HG02970 (cell line): Measurements from ENCODE around the gene CCDC159.
"Not testable (repeated sequence)": the region's sequence is repeated elsewhere in the genome, so short reads cannot be mapped to it uniquely, and the experiment has no call there.

ENCODE experiments used
- ATAC-seq: cut with Tn5 transposase; IDR thresholded peaks from one replicate; pipeline ENCODE4 v1.9.1; 2021; ENCODE audit warnings: mild to moderate bottlenecking, moderate library complexity, moderate number of reproducible peaks; ENCODE audit not compliant: unreplicated experiment, low FRiP score

The CCDC159 gene

DNA sequence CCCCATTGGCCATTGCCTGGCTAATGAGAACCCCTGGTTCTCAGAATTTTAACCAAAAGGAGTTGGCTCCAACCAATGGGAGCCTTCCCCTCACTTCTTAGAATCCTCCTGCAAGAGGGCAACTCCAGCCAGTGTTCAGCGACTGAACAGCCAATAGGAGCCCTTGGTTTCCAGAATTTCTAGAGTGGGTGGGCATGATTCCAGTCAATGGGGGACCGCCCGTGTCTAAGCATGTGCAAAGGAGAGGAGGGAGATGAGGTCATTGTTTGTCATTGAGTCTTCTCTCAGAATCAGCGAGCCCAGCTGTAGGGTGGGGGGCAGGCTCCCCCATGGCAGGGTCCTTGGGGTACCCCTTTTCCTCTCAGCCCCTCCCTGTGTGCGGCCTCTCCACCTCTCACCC lies 18.6 kb downstream of the CCDC159 start:
- ATAC-seq: no peak

DNA sequence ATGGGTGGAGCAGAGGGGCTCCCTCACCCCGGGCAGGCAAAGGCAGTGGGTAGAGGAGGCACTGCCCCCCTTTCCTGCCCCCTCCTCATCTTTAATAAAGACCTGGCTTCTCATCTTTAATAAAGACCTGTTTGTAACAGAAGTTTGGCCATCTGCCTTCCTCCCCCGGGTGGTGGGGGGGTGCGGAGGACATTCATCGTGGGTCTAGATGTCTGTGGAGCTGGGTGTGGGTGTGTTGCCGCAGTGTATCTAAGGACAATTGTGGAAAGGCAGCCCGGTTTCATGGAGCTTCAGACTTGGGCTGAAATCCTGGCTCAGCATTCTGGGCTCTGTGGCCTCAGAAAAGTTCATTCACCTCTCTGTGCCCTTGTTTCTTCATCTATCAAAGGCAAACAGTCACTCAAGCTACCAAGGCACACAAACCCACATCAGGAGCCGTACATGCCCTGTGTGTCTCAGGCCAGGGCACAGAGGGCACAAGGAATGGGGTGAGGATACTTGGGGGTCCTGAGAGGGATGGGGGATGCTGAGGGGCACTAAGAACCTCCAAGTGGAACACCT lies 19.3 kb downstream of the CCDC159 start:
- ATAC-seq: no peak

DNA sequence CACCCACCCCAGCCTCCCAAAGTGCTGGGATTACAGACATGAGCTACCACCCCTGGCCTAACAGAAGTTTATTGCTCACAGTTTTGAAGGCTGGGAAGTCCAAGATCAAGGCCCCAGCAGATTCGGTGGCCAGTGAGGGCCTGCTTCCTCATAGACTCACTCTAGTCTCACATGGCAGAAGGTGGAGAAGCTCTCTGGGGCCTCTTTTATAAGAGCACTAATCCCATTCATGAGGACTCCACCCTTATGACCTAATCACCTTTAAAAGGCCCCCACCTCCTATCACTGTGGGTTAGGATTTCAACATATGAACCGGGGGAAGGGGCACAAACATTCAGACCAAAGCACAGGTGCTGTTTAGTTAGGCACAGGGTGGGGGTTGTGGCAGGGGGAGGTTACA lies 21.2 kb downstream of the CCDC159 start:
- no peak for ATAC-seq

DNA sequence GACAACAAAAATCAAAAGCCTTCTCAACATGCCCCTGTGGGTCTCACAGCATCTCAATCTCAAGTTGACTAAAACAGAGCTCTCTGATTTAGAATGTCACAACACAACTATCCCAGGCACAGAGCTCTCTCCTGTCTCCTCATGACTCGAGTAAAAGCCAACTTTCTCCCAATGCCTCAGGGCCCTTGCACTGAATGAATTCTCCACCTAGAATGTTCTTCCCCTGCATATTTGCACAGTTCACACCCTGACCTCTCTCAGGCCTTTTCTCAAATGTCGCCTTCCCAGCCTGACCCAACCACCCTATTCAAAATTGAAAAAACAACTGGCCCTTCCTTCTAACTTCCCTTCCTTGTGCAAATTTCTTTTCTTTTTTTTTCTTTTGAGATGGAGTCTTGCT lies 24.4 kb downstream of the CCDC159 start:
- ATAC-seq: no peak

GRCh38 chr19:11373166-11373884 lies 27.0 kb downstream of the CCDC159 start:
- ATAC-seq: no peak

DNA sequence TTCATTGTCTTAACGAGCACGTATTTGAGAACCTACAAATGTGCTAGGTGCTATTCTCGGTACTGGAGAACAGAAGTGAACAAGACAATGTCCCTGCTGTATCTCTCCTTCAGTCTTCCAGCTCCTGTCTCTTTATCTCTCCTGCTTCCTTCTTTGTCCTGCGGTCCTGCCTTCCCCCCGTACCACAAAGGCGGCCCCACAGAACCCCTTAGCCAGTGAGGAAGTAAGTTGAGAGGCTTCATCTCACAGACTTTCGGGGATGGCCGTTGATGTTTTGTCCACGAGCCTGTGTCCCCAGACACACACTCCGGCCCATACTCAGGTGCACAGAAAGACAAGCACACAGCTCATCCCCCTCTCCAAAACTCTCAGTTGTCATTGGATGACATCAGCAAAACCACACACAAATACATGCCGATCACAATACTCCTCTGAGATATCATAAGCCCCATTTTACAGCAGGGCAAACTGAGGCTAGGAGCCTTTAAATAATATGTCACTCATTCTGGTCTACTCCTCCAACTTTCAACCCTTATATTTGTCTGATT lies 27.6 kb downstream of the CCDC159 start:
- no peak for ATAC-seq

GRCh38 chr19:11374433-11375142 lies 28.3 kb downstream of the CCDC159 start, which contains the start of gene SWSAP1:
Gene SWSAP1, plus strand, starts transcription at chr19:11374666. Its CDS starts 15 bp downstream, at chr19:11374681.
- peak; percentile 87 for ATAC-seq

DNA sequence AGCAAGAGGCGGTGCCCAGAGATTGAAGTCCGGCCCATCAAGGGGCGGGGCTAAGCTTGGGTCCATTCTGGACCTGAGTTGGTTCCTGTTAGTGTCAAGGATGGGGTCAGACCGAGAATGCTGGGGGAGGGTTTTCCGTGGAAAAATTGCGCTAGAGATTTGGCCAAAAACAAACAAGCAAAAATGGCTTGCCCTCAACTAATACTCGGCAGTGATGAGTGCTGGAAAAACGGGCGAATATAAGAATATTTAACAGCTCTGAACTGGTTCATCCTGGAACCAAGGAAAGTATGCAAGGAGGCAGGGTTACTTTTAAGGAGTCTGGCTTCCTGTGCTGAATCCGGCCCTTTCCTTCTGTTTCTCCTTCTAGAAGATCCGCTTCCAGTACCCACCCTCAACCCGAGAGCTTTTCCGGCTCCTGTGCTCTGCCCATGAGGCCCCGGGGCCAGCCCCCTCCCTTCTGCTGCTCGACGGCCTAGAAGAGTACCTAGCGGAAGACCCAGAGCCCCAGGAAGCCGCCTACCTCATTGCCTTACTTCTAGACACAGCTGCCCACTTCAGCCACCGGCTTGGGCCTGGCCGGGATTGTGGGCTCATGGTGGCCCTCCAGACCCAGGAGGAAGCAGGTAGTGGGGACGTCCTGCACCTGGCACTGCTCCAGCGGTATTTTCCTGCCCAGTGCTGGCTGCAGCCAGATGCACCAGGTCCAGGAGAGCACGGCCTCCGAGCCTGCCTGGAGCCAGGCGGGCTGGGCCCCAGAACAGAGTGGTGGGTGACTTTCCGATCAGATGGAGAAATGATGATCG lies 29.0 kb downstream of the CCDC159 start:
- ATAC-seq: no peak

DNA sequence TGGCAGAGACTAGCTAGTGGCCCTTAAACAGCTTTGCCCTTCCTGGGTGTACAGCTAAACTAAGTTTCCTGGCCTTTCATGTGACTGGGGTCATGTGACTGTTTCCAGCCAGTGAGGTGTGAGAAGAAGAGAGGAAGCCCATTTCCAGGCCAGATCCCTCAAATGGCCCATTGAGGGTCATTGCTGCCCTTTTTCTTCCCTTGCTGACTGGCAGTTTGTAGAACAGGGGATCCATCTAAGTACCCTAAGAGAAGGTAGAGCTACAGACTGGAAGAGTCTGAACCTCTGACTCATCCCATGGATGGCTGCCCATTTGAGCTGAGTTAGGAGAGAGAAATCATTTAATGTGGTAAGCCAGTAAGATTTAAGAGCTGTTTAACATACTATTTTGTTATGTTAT lies 30.9 kb downstream of the CCDC159 start:
- ATAC-seq: no peak

GRCh38 chr19:11377756-11378155 lies 31.4 kb downstream of the CCDC159 start:
- ATAC-seq: no peak

GRCh38 chr19:11378319-11379189 lies 32.2 kb downstream of the CCDC159 start:
- ATAC-seq: no peak

DNA sequence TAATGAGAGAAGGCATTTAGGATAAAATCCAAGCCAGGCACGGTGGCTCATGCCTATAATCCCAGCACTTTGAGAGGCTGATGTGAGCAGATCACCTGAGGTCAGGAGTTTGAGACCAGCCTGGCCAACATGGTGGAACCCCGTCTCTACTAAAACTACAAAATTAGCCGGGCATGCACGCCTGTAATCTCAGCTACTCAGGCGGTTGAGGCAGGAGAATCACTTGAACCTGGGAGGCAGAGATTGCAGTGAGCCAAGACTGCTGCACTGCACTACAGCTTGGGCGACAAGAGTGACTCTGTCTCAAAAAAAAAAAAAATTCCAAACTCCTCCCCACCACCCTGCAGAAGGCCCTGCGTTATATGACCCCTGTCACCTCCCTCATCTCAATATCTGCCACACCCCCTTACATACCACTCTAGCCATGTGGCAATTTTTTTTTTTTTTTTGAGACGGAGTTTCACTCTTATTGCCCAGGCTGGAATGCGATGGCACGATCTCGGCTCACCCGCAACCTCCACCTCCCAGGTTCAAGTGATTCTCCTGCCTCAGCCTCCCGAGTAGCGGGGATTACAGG lies 33.0 kb downstream of the CCDC159 start:
- ATAC-seq: not testable (repeated sequence)

DNA sequence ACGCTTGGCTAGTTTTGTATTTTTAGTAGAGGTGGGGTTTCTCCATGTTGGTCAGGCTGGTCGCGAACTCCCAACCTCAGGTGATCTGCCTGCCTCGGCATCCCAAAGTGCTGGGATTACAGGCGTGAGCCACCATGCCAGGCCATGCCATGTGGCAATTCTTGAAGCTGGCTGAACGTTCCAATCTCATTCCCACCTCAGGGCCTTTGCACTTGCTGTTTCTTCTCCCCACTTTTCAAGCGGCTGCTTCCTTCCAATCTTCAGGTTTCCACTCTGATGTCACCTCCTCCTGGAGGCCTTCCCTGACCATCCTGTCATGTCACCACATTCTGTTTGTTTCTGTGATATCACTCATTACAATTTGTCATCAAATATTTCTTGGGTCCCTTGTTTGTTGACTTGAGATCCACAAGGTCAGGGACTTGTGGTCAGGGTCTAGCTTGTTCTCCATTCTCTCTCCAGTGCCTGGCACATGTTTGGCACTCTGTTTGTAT lies 33.6 kb downstream of the CCDC159 start:
- no peak for ATAC-seq

GRCh38 chr19:11380653-11381537 lies 34.6 kb downstream of the CCDC159 start:
- peak; percentile 75 for ATAC-seq

DNA sequence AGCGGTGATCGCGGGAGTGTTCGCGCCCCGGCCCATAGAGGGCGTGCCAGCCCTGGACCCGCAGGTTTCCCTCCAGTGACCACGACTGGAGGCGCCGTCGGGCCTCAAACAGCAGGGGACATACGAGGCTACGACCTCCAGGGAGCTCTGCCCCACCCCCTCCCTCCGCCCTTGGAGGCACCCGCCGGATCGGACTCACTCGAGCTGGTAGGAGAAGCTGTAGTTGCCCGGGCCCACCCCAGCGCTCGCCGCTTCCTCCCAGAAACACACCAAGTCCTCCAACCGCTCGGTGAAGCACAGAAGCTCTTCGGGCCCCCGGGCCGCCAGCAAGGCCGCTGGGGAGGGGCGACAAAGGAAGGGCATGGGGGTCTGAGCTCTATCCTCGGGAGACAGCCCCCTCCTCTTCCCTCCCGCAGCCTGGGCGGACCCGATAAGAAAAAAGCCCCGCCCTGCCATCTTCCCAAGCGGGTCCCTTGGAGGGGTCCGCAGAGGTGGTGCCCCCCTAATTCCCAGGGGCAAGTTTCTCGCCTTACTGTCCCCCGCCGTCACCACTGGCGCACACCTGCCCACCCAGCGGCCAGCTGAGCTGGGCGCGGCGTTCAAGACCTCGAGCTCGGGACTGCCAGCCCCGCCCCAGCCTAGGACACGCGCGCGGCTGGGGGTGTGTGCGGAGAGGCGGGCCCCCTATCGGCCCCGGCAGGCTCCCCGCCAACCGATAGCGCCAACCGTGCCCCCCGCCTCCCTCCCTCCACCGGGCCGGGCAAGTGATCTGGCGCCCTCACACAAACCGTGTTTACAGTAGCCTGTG lies 36.8 kb downstream of the CCDC159 start:
- ATAC-seq: no peak

GRCh38 chr19:11383706-11384048 lies 37.4 kb downstream of the CCDC159 start:
- ATAC-seq: no peak

DNA sequence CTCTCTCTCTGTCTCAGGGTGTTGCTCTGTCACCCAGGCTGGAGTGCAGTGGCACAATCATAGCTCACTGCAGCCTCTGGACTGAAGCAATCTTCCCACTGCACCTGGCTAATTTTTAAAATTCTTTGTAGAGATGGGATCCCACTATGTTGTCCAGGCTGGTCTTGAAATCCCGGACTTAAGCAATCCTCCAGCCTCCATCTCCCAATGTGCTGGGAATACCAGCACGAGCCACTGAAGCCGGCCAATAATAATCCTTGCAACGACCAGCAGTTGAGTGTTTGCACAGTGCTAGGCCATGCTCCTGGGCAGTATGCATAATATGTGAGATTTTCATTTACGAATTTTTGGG lies 38.4 kb downstream of the CCDC159 start:
- no peak for ATAC-seq
